SJSA1 (cell line): ENCODE results near the gene WASF1. TPM values are rescaled to one million over a fixed set of nuclear protein-coding genes. Genes with fewer than 3 reads are reported as not detected.
"Not testable (repeated sequence)": the region's sequence is repeated elsewhere in the genome, so short reads cannot be mapped to it uniquely, and the experiment has no call there.

Source experiments
- DNase-seq, 2 experiments: peaks; one replicate each; pipeline ENCODE4 v3.0.0-alpha.2; 2015 to 2020; ENCODE audit warnings: low spot score in 2 of 2, low read depth in 1 of 2
- H3K27ac ChIP-seq: fragments of 250-450 bp; sonication (Bioruptor Pico); 2 replicates; pipeline ENCODE4 v1.5.1; 2020; ENCODE audit warnings: mild to moderate bottlenecking, moderate library complexity
- H3K27me3 ChIP-seq: fragments of 250-450 bp; sonication (Bioruptor Pico); replicated peaks from 2 replicates; pipeline ENCODE4 v1.5.1; 2020; ENCODE audit warnings: mild to moderate bottlenecking, moderate library complexity
- H3K36me3 ChIP-seq: fragments of 250-450 bp; sonication (Bioruptor Pico); 2 replicates; pipeline ENCODE4 v1.5.1; 2020; ENCODE audit warnings: mild to moderate bottlenecking
- H3K4me1 ChIP-seq: fragments of 250-450 bp; sonication (Bioruptor Pico); replicated peaks from 2 replicates; pipeline ENCODE4 v1.6.1; 2021; ENCODE audit warnings: mild to moderate bottlenecking
- H3K4me3 ChIP-seq: fragments of 250-450 bp; sonication (Bioruptor Pico); 2 replicates; pipeline ENCODE4 v1.5.1; 2020; ENCODE audit warnings: mild to moderate bottlenecking
- H3K9me3 ChIP-seq: fragments of 250-450 bp; sonication (Bioruptor Pico); replicated peaks from 2 replicates; pipeline ENCODE4 v1.5.1; 2020; ENCODE audit warnings: mild to moderate bottlenecking
- total RNA-seq: library from RNA; depleted of rRNA; stranded (reverse); fragments of >200 nt; shearing (Covaris generic); gene quantifications from 2 replicates; pipeline ENCODE4 v1.2.3, GENCODE V29; 2014

Gene WASF1
- total RNA-seq, 1 experiment from 2014 or later, result 18.6 TPM

DNA sequence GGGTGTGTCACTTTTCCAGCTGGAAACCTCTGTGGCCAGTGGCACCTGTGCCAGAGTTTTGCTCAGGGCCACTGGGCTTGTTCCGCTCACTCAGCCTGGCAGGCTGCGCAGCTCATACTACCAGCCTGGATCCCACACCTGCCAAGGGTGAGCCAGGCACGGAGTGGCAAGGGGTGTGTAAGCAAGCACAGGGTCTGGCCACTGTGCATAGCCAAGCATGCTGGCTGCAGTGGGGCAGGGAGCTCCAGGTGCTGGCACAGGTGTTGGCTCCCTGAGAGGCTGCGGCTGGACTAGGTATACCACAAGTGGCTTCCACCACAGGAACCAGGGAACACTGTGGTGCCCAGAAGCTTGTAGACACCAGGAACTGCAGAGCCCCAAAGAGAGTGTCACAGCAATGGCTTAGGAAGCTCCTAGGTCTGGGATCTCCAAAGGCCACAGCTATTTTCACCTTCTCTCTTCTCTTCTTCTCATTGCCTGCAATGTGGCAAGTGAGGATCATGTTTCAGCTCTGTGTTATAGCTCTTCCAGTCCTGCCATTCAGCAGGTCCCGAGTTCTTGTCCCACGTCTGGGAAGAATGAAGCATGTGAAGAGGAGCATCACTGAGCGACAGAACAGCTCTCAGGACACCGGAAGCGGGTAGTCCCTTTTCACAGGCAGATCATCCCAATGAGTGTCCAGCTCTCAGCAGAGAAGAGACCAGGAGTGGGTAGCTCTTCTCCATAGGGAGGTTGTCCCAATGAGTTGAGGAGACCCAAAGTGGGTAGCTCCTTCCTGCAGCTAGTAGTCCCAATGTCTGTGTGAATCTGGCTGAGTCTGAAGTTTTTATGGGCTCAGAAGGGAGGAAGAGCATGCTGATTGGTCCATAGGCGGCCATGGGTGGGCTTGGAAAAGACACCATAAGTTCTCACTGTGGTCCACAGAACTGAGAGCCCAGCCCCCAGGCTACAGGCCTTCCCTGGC lies 41.3 kb downstream of the WASF1 start:
- no peaks in the 10 kb centered on the region for H3K27me3 ChIP-seq
- no peak for DNase-seq

DNA sequence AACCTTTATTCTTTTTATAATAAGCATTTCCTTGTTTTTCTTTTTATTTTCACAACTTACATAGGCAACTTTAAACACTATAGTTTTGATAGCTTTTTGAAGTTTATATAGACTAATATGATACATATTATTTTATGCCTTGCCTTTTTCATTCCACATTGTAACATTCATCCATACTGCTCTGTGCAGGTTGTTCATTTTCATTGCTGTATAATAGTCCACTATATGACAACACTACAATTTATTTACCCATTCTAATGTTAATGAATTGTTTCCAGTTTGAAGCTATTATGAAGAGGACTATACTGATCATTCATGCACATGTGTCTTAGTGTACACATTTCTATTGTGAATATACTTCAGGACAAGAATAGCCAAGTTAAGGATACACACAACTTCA lies 49.1 kb downstream of the WASF1 start:
- Histone ChIP-seq H3K27me3 (no peaks in the 10 kb centered on the region), H3K9me3 (no peaks in the 10 kb centered on the region), H3K27ac (no peak overlapping the region), H3K4me1 (no peaks in the 10 kb centered on the region), H3K4me3 (no peak overlapping the region), H3K36me3 (peaks cover 6% of the 10 kb centered on the region; the same call in 1 of the 2 replicates)
- no peak for DNase-seq

More for the DNA sequence above, 41.3 kb downstream of the WASF1 start:
- H3K4me3 ChIP-seq, result no peak overlapping the region
- no peaks in the 10 kb centered on the region for H3K36me3 ChIP-seq
- no peaks in the 10 kb centered on the region for H3K9me3 ChIP-seq
- no peak overlapping the region for H3K27ac ChIP-seq
- peaks cover 8% of the 10 kb centered on the region; the same call in 1 of the 2 replicates for H3K4me1 ChIP-seq

DNA sequence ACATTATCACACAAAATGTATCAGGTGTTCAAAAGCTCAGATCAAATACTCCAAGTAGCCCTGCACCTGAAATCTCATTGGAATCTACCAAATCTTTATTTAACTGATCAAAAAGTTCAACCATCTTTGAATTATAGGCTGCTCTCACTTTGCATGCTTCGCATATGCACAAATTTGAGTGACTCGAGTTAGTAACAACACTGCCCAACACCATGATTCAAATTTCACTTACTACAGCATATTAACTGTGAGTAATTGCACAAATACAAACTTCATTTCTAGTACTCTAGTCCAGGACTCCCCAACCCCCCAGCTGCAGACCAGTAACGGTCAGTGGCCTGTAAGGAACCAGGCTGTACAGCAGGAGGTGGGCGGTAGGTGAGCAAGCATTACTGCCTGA lies 51.1 kb downstream of the WASF1 start:
- Histone ChIP-seq H3K4me1 (no peaks in the 10 kb centered on the region), H3K9me3 (no peaks in the 10 kb centered on the region), H3K27me3 (no peaks in the 10 kb centered on the region), H3K4me3 (no peak overlapping the region), H3K36me3 (peaks cover 6% of the 10 kb centered on the region; the same call in 1 of the 2 replicates), H3K27ac (no peak overlapping the region)
- no peak for DNase-seq

DNA sequence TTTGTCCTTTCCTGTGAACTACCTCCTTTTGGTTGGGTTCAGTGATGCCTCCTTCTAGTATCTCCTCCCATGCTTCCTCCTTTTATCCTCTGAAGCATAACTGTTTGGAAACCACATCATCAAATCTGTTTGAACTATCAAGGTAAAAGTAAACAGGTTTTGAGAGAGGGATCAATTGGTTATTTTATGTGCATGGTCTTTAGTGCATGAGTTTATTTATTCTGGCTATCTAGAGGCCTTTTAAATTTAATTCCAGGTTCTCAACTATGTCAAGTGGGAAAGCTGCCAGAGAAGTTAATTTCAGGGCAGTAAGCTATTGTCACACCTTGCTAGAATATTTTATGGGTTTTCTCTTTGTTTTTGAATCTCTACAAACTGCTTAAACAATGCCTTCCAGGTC lies 54.1 kb downstream of the WASF1 start:
- Histone ChIP-seq H3K4me3 (no peak overlapping the region), H3K27ac (no peak overlapping the region), H3K27me3 (no peaks in the 10 kb centered on the region), H3K36me3 (peaks cover 10% of the 10 kb centered on the region), H3K9me3 (no peaks in the 10 kb centered on the region), H3K4me1 (no peaks in the 10 kb centered on the region)
- DNase-seq, result no peak

DNA sequence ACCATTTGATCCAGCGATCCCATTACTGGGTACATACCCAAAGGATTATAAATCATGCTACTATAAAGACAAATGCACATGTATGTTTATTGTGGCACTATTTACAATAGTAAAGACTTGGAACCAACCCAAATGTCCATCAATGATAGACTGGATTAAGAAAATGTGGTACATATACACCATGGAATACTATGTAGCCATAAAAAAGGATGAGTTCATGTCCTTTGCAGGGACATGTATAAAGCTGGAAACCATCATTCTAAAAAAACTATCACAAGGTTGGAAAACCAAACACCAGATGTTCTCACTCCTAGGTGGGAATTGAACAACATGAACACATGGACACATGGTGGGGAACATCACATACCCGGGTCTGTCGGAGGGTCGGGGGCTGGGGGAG lies 57.8 kb downstream of the WASF1 start:
- not testable (repeated sequence) for H3K4me1 ChIP-seq, H3K36me3 ChIP-seq, H3K4me3 ChIP-seq, DNase-seq, H3K27ac ChIP-seq, H3K9me3 ChIP-seq, H3K27me3 ChIP-seq

DNA sequence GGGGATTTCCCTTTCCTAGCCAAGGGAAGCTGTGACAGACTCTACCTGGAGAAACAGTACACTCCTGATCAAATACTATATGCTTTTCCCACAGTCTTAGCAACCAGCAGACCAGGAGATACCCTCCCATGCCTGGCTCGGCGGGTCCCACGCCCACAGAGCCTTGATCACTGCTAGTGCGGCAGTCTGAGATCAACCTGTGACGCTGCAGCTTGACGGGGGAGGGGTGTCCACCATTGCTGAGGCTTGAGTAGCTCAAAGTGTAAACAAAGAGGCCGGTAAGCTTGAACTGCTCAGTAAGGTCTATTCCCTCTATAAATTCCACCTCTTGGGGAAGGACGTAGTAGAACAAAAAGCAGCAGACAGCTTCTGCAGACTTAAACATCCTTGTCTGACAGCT lies 63.2 kb downstream of the WASF1 start:
- Histone ChIP-seq H3K27me3 (no peaks in the 10 kb centered on the region), H3K36me3 (no peaks in the 10 kb centered on the region), H3K27ac (no peak overlapping the region), H3K4me3 (no peak overlapping the region), H3K4me1 (no peaks in the 10 kb centered on the region), H3K9me3 (no peaks in the 10 kb centered on the region)
- no peak for DNase-seq

DNA sequence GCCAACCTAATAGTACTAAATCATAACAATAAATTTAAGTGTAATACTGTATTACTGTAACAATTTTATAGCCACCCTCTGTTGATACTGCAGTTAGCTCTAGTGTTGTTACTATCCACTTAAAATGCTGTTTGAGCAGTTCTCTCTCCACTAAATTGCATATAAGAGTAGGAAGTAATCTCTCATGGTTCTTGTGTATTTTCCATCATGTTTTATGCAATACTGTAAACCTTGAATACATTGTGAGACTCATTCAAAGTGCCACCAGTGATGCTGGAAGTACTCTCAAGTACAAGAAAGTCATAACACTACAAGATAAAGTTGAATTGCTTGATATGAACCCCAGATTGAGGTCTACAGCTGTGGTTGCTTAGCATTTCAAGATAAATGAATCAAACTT lies 65.5 kb downstream of the WASF1 start:
- Histone ChIP-seq H3K27me3 (no peaks in the 10 kb centered on the region), H3K27ac (no peak overlapping the region), H3K4me1 (no peaks in the 10 kb centered on the region), H3K4me3 (no peak overlapping the region), H3K9me3 (no peaks in the 10 kb centered on the region), H3K36me3 (no peaks in the 10 kb centered on the region)
- no peak for DNase-seq

DNA sequence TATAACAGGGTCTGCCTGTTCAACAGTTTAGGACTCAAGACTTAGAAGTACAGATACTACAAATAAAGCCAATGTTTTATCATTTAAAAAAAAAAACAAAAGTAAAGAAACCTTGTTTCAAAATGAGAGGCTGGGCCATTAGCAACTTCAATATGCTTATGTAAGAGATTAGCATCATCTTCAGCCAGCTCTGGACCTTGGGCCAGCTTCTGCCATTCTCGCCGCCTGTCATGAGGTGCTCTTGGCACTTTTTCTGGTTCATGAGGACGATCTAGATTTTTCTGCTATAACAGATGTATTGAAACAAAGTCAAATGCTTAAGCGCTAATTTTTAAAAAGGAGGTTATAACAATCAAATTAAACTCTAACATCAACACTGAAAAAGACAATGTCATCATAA lies 74.2 kb downstream of the WASF1 start:
- H3K27ac ChIP-seq, result no peak overlapping the region
- no peaks in the 10 kb centered on the region for H3K27me3 ChIP-seq
- H3K4me1 ChIP-seq, result no peaks in the 10 kb centered on the region
- peaks cover 29% of the 10 kb centered on the region for H3K36me3 ChIP-seq
- H3K4me3 ChIP-seq, result no peak overlapping the region
- H3K9me3 ChIP-seq, result no peaks in the 10 kb centered on the region
- no peak for DNase-seq

DNA sequence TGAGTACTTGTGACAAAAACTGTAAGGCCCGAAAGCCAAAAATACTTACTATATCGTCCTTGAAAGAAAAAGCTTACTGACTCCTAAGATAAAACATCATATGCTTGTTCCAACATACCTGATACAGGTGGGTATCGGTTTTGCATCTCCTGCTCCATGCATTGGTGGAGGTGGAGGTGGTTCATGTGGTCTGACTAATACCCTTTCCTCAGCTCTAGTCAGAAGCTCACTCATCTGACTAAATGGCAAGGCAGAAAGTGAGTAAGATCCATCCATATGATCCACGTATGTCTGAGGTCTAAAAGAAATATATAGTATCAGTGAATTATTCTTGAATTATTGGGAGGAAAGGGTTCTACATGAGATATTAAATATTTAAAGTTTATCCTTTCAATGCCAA lies 76.2 kb downstream of the WASF1 start:
- Histone ChIP-seq H3K36me3 (peaks cover 29% of the 10 kb centered on the region), H3K4me3 (no peak overlapping the region), H3K27ac (no peak overlapping the region), H3K27me3 (no peaks in the 10 kb centered on the region), H3K4me1 (no peaks in the 10 kb centered on the region), H3K9me3 (no peaks in the 10 kb centered on the region)
- DNase-seq, result no peak

DNA sequence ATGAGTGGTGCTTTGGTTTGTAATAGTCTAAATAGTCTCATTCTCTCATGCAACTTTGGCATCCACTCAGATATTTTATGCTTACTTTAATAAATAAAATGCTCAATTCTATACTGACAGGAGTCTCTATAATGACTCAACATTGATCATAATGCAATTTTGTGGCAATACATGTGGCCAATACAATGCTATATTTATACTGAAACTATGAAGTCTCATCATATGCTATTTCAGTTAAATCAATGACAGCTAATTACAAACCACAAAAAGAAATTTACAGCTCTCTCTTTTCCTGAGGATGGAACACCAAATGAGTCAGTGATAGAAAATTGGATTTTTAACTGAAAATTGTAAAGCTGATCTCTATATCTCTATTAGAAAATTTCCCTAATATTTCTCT lies 77.1 kb downstream of the WASF1 start:
- no peak overlapping the region for H3K4me3 ChIP-seq
- no peak for DNase-seq
- H3K27me3 ChIP-seq, result no peaks in the 10 kb centered on the region
- no peak overlapping the region for H3K27ac ChIP-seq
- H3K9me3 ChIP-seq, result no peaks in the 10 kb centered on the region
- H3K36me3 ChIP-seq, result peaks cover 26% of the 10 kb centered on the region
- H3K4me1 ChIP-seq, result no peaks in the 10 kb centered on the region

DNA sequence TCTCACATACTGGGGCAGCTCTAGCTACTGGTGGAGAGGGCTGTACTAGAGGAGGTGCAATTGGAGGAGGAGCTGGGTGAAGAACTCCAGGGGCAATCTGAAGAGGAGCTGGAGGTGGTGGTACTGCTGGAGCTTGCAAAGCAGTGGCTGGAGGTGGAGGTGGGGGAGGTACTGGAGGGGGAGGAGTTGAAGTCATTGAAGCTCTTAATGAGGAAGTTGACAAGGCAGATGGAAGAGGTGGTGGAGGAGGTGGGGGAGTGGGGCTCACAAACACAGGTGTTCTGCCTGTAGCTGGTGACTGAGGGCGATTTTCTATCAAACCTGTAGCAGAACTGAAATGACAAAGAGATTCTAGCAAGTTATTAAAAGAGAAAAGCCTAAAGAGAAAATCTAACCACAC lies 77.6 kb downstream of the WASF1 start:
- Histone ChIP-seq H3K36me3 (peaks cover 25% of the 10 kb centered on the region), H3K9me3 (no peaks in the 10 kb centered on the region), H3K4me1 (no peaks in the 10 kb centered on the region), H3K4me3 (no peak overlapping the region), H3K27ac (no peak overlapping the region), H3K27me3 (no peaks in the 10 kb centered on the region)
- DNase-seq, result no peak

DNA sequence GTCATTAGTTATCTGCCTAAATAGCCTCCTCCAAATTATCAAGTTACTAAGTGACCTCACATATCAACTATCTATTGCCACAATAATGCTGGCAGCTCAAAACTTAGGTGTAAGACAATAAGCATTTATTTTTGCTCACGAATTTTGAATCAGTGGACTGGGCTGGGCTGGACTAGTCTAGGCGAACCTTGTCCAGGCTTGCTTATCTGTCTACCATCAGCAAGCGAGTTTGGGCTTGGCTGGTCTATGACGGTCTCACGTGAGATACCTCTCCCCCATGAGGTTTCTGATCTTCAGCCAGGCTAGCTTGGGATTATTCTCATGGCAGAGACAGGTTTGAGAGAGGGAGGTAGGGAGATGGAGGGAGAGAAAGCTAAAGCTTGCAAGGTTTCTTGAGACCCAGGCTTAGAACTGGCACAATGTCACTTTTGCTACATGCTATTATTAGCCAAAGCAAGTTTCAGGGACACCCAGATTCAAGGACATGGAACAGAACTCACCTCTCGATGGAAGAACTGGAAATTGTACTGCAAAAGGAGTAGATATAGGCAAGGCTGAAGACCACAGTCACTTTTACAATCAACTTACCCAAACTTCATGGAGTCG lies 80.9 kb downstream of the WASF1 start:
- H3K4me3 ChIP-seq, result no peak overlapping the region
- no peaks in the 10 kb centered on the region for H3K27me3 ChIP-seq
- no peaks in the 10 kb centered on the region for H3K9me3 ChIP-seq
- DNase-seq, result no peak
- no peak overlapping the region for H3K27ac ChIP-seq
- peaks cover 18% of the 10 kb centered on the region for H3K36me3 ChIP-seq
- H3K4me1 ChIP-seq, result no peaks in the 10 kb centered on the region

DNA sequence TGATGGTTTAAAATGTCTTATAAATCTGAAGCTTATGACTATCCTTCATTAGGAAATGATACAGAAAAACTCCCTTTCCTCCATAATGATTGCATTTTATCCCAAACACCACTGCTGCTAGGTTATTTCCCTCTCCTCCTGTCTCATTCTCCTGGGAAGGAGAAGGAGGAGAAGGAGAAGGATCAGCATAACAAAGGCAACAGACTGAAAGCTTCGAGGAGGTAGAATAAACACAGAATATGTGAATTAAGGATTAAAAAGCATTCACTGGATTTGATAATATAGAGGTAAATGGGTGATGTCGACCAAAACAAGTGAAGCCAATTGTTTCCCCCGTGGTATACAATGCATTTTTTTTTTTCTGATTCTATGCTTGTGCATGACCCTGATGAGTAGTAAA lies 82.0 kb downstream of the WASF1 start:
- H3K4me3 ChIP-seq, result no peak overlapping the region
- DNase-seq, result no peak

DNA sequence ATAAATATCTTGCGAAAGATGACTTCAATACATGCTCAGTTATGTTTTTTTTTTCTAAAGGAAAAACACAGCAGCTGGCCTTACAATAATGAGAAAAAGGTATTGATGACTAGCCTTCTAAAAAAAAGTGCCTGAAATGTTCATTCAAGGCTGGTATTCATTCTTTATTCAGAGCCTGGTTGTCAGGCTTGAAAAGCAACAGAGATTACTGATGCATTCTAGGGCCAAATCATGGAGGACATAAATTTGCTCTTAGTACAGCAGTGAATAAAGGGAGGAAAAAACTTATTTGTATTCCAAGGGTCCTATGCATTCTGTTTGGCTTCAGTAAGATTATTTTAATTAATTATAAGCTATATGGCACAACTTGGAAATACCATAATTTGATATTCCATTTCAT lies 83.5 kb downstream of the WASF1 start:
- no peak for DNase-seq
- Histone ChIP-seq H3K27ac (no peak overlapping the region), H3K9me3 (no peaks in the 10 kb centered on the region), H3K4me1 (no peaks in the 10 kb centered on the region), H3K36me3 (0 out of 2 replicates have a peak, but pooled peaks cover 1% of the 10 kb centered on the region), H3K27me3 (no peaks in the 10 kb centered on the region), H3K4me3 (no peak overlapping the region)

More for the DNA sequence above, 82.0 kb downstream of the WASF1 start:
- H3K9me3 ChIP-seq, result no peaks in the 10 kb centered on the region
- no peak overlapping the region for H3K27ac ChIP-seq
- H3K4me1 ChIP-seq, result no peaks in the 10 kb centered on the region
- H3K36me3 ChIP-seq, result peaks cover 10% of the 10 kb centered on the region
- no peaks in the 10 kb centered on the region for H3K27me3 ChIP-seq
